GM19240 (cell line): Measurements from ENCODE around the gene HDLBP.

ENCODE experiments used
- DNase-seq: peaks from one replicate; pipeline ENCODE4 v3.0.0; 2011; ENCODE audit warnings: low spot score; ENCODE audit not compliant: insufficient read length

The HDLBP gene

GRCh38 chr2:241257419-241258032 lies 57.9 kb downstream of the HDLBP start:
- DNase-seq, result no peak

GRCh38 chr2:241256168-241256545 lies 59.3 kb downstream of the HDLBP start:
- DNase-seq, result no peak

GRCh38 chr2:241255542-241256167 lies 59.8 kb downstream of the HDLBP start:
- DNase-seq, result no peak

- no peak for DNase-seq
Observed at GRCh38 chr2:241254904-241255351, 60.5 kb downstream of the HDLBP start.

GRCh38 chr2:241252778-241253475 lies 62.5 kb downstream of the HDLBP start:
- no peak for DNase-seq

GRCh38 chr2:241249654-241250053 lies 65.8 kb downstream of the HDLBP start:
- DNase-seq, result no peak

GRCh38 chr2:241248897-241249296 lies 66.6 kb downstream of the HDLBP start:
- DNase-seq, result no peak

GRCh38 chr2:241248289-241248688 lies 67.2 kb downstream of the HDLBP start:
- no peak for DNase-seq

- DNase-seq, result no peak
Observed at GRCh38 chr2:241244368-241244767, 71.1 kb downstream of the HDLBP start.

GRCh38 chr2:241242306-241242705 lies 73.2 kb downstream of the HDLBP start:
- DNase-seq, result no peak

GRCh38 chr2:241241669-241242068 lies 73.8 kb downstream of the HDLBP start:
- no peak for DNase-seq

GRCh38 chr2:241240320-241241004 lies 75.0 kb downstream of the HDLBP start:
- DNase-seq, result no peak

- no peak for DNase-seq
Observed at GRCh38 chr2:241239552-241240202, 75.8 kb downstream of the HDLBP start.

- no peak for DNase-seq
Observed at GRCh38 chr2:241238693-241239198, 76.7 kb downstream of the HDLBP start.

- DNase-seq, result no peak
Observed at GRCh38 chr2:241237949-241238371, 77.5 kb downstream of the HDLBP start.

GRCh38 chr2:241237047-241237446 lies 78.4 kb downstream of the HDLBP start:
- no peak for DNase-seq

- DNase-seq, result no peak
Observed at GRCh38 chr2:241235859-241236593, 79.4 kb downstream of the HDLBP start.

GRCh38 chr2:241234962-241235740 lies 80.3 kb downstream of the HDLBP start:
- DNase-seq, result no peak

GRCh38 chr2:241234066-241234790 lies 81.2 kb downstream of the HDLBP start:
- no peak for DNase-seq
